HCT116 (cell line): ENCODE results near the gene CRNN. TPM values are rescaled to one million over a fixed set of nuclear protein-coding genes. Genes with fewer than 3 reads are reported as not detected.

Experiments used
- ATAC-seq: fragments of 200-7000 bp; cut with Tn5 transposase; 2 replicates; pipeline ENCODE4 v1.9.1; 2020; ENCODE audit warnings: mild to moderate bottlenecking, moderate library complexity
- BruUV-seq: library from RNA; stranded (reverse); fragments of 400-500 nt; replicated peaks from 2 replicates; lab custom pipeline; 2021; lab: Mats Ljungman, UMichigan
- CTCF ChIA-PET: fragments of 300-600 bp; sonication (Branson Sonifier 250); formaldehyde crosslinking; loops from one replicate; lab custom pipeline; 2021; ENCODE audit warnings: antibody characterized with exemption; lab: Charles Lee
- POLR2A ChIA-PET: fragments of 300-600, 350-600 bp; sonication (Branson Sonifier 250); formaldehyde crosslinking; loops from one replicate; lab custom pipeline; 2021; ENCODE audit warnings: antibody characterized with exemption; lab: Charles Lee
- RAD21 ChIA-PET, 2 experiments: fragments of 300-600 bp; sonication (Branson Sonifier 250); formaldehyde crosslinking; loops; one replicate each; lab custom pipeline; 2023; ENCODE audit warnings: low total read pairs in 2 of 2; ENCODE audit not compliant: uncharacterized antibody in 2 of 2, unreplicated experiment in 2 of 2, low non-redundant PET in 1 of 2; lab: Charles Lee
- DNase-seq: peaks from one replicate; pipeline ENCODE4 v3.0.0-alpha.2; 2010; ENCODE audit warnings: low read depth, low spot score
- H2AFZ ChIP-seq: fragments of 200-600 bp; shearing (Covaris generic), sonication (generic); 2 replicates; pipeline ENCODE4 v1.6.1; 2017; ENCODE audit warnings: low read depth, mixed run types, mixed read lengths, antibody characterized with exemption, low read length; ENCODE audit not compliant: poor library complexity, severe bottlenecking
- H3K27ac ChIP-seq: 2 replicates; pipeline ENCODE4 v1.5.1; 2012; ENCODE audit warnings: low read depth, low read length
- H3K27me3 ChIP-seq: fragments of 200-600 bp; sonication (generic); 2 replicates; pipeline ENCODE4 v1.6.1; 2016; ENCODE audit warnings: mixed run types, low read length, mixed read lengths; ENCODE audit not compliant: insufficient read depth
- H3K36me3 ChIP-seq, 2 experiments: fragments of 200-500 bp in 1 of 2; fragments of 200-600 bp in 1 of 2; sonication (Bioruptor generic) in 1 of 2; sonication (generic) in 1 of 2; 2 replicates each; pipeline versions ENCODE4 v1.5.1 to v1.6.1; 2014 to 2016; ENCODE audit warnings: low read length in 2 of 2, inconsistent platforms in 1 of 2, mixed read lengths in 1 of 2, mixed run types in 1 of 2; ENCODE audit not compliant: insufficient read depth in 2 of 2, control insufficient read depth in 1 of 2
- H3K4me1 ChIP-seq, 2 experiments: fragments of 200-600 bp in 1 of 2; sonication (generic) in 1 of 2; 2 replicates each; pipeline versions ENCODE4 v1.5.1 to v1.6.1; 2012 to 2017; ENCODE audit warnings: low read length in 2 of 2, inconsistent platforms in 1 of 2, mild to moderate bottlenecking in 1 of 2, mixed read lengths in 1 of 2, mixed run types in 1 of 2, moderate library complexity in 1 of 2; ENCODE audit not compliant: insufficient read depth in 2 of 2, control insufficient read depth in 1 of 2
- H3K4me2 ChIP-seq: fragments of 200-600 bp; sonication (generic); 2 replicates; pipeline ENCODE4 v1.6.1; 2017; ENCODE audit warnings: mixed run types, low read length, mixed read lengths
- H3K4me3 ChIP-seq, 2 experiments: fragments of 200-600 bp in 1 of 2; sonication (generic) in 1 of 2; replicated peaks in 1 of 2; 2 replicates each; pipeline ENCODE4 v1.5.1; 2011 to 2016; ENCODE audit warnings: low read length in 2 of 2, control low read depth in 1 of 2, low read depth in 1 of 2, mild to moderate bottlenecking in 1 of 2, mixed read lengths in 1 of 2, mixed run types in 1 of 2
- H3K79me2 ChIP-seq: fragments of 200-600 bp; sonication (generic); 2 replicates; pipeline ENCODE4 v1.6.1; 2017; ENCODE audit warnings: mild to moderate bottlenecking, mixed run types, low read length, moderate library complexity, mixed read lengths; ENCODE audit not compliant: insufficient read depth
- H3K9ac ChIP-seq: fragments of 200-600 bp; sonication (generic); 2 replicates; pipeline ENCODE4 v1.6.1; 2016; ENCODE audit warnings: low read length, mixed read lengths
- H3K9me2 ChIP-seq: fragments of 200-600 bp; sonication (generic), shearing (Covaris generic); 2 replicates; pipeline ENCODE4 v1.6.1; 2017; ENCODE audit warnings: mixed run types, mild to moderate bottlenecking, moderate library complexity; ENCODE audit not compliant: insufficient read depth
- H3K9me3 ChIP-seq, 2 experiments: fragments of 200-500 bp in 1 of 2; fragments of 200-600 bp in 1 of 2; sonication (Bioruptor generic) in 1 of 2; sonication (generic) in 1 of 2; 2 replicates each; pipeline ENCODE4 v1.6.1; 2014 to 2017; ENCODE audit warnings: low read length in 2 of 2, mixed read lengths in 2 of 2, inconsistent platforms in 1 of 2, low read depth in 1 of 2, mild to moderate bottlenecking in 1 of 2, mixed run types in 1 of 2, moderate library complexity in 1 of 2; ENCODE audit not compliant: control insufficient read depth in 1 of 2, insufficient read depth in 1 of 2
- H4K20me1 ChIP-seq: fragments of 200-600 bp; sonication (generic), shearing (Covaris generic); 2 replicates; pipeline ENCODE4 v1.6.1; 2017; ENCODE audit warnings: mixed run types, mild to moderate bottlenecking, moderate library complexity; ENCODE audit not compliant: insufficient read depth
- CBX3 ChIP-seq: IDR thresholded peaks from 2 replicates; pipeline ENCODE4 v1.6.1; 2012; ENCODE audit warnings: low read depth
- CEBPB ChIP-seq: IDR thresholded peaks from 2 replicates; pipeline ENCODE4 v1.6.1; 2012; ENCODE audit warnings: low read depth
- CTCF ChIP-seq, 3 experiments: fragments of 200-600 bp in 1 of 3; sonication (generic) in 1 of 3; IDR thresholded peaks in 2 of 3; conservative IDR thresholded peaks in 1 of 3; 2 replicates each; pipeline ENCODE4 v1.5.1; 2012 to 2017; ENCODE audit warnings: low read depth in 2 of 3, low read length in 2 of 3, antibody characterized with exemption in 1 of 3, borderline replicate concordance in 1 of 3, control low read depth in 1 of 3, mild to moderate bottlenecking in 1 of 3, mixed read lengths in 1 of 3, mixed run types in 1 of 3, moderate library complexity in 1 of 3; ENCODE audit not compliant: insufficient read depth in 1 of 3
- ELF1 ChIP-seq: IDR thresholded peaks from 2 replicates; pipeline ENCODE4 v1.6.1; 2012; ENCODE audit warnings: low read depth, borderline replicate concordance
- EZH2 ChIP-seq: fragments of 200-600 bp; sonication (generic); IDR thresholded peaks from 2 replicates; pipeline ENCODE4 v1.6.1; 2017; ENCODE audit warnings: antibody characterized with exemption, mixed run types
- EZH2phosphoT487 ChIP-seq: fragments of 200-600 bp; IDR thresholded peaks from 2 replicates; pipeline ENCODE4 v1.6.1; 2018; ENCODE audit warnings: antibody characterized with exemption, borderline replicate concordance
- JUND ChIP-seq: IDR thresholded peaks from 2 replicates; pipeline ENCODE4 v1.6.1; 2012
- POLR2AphosphoS5 ChIP-seq: IDR thresholded peaks from 2 replicates; pipeline ENCODE4 v1.6.1; 2011; ENCODE audit warnings: mild to moderate bottlenecking, low read depth, low read length, moderate library complexity
- SIN3A ChIP-seq: IDR thresholded peaks from 2 replicates; pipeline ENCODE4 v1.6.1; 2012; ENCODE audit warnings: low read depth
- SRF ChIP-seq: IDR thresholded peaks from 2 replicates; pipeline ENCODE4 v1.6.1; 2012; ENCODE audit warnings: low read depth
- TCF7L2 ChIP-seq: IDR thresholded peaks from 2 replicates; pipeline ENCODE4 v1.7.0; 2011; ENCODE audit warnings: borderline replicate concordance, inconsistent platforms; ENCODE audit not compliant: insufficient read depth, insufficient read length; ENCODE audit errors: extremely low read depth
- ZNF274 ChIP-seq: fragments of 200-500 bp; sonication (Bioruptor generic); IDR thresholded peaks from 2 replicates; pipeline ENCODE4 v1.6.1; 2014; ENCODE audit warnings: mild to moderate bottlenecking, low read depth, low read length, inconsistent platforms
- intact Hi-C: fragments of 100-400 bp; cut with micrococcal nuclease; formaldehyde crosslinking; loops from 2 replicates; pipeline ENCODE4 v1.10.0; 2022
- total RNA-seq: library from RNA; stranded (reverse); gene quantifications from one replicate; pipeline ENCODE4 v1.2.1, GENCODE V29; 2021; ENCODE audit not compliant: unreplicated experiment
- TF ChIP-seq, protein P1 (sequence below): IDR thresholded peaks from 2 replicates; pipeline ENCODE4 v1.6.1; 2011; ENCODE audit warnings: mild to moderate bottlenecking, low read length, moderate library complexity; ENCODE audit not compliant: insufficient replicate concordance; ENCODE audit errors: extremely low read depth
- TF ChIP-seq, protein P2 (sequence below): IDR thresholded peaks from 2 replicates; pipeline ENCODE4 v1.6.1; 2012; ENCODE audit warnings: low read depth
- TF ChIP-seq, protein P3 (sequence below): IDR thresholded peaks from 2 replicates; pipeline ENCODE4 v1.6.1; 2012
- TF ChIP-seq, protein P4 (sequence below): IDR thresholded peaks from 2 replicates; pipeline ENCODE4 v1.6.1; 2012

The CRNN gene
- total RNA-seq, 1 experiment from 2014 or later, result not detected

DNA sequence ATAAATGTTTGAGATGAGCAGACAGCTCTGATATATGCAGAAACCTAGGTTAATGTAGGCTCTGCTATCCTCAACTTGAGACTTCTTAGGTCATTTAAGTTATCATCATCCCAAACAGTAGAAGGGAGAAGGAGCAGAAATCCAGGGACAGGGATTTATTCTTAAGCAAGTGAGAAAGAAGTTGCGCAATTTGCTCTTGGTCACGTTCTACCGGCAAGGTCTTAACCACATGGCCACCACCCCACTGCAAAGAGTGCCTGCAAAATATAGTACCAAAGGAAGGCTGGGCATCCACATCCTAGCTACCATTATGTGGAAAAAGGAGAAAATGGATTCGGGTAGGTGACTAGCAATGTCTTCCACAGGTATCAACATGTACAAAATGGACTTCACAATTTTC is 25.2 kb downstream of the CRNN start:
- Histone ChIP-seq H3K79me2 (no peaks in the 10 kb centered on the region), H2AFZ (no peak overlapping the region), H3K9ac (no peak overlapping the region), H3K27me3 (peaks cover 59% of the 10 kb centered on the region), H3K27ac (no peak overlapping the region), H3K9me2 (no peaks in the 10 kb centered on the region), H4K20me1 (no peaks in the 10 kb centered on the region), H3K36me3 (no peaks in the 10 kb centered on the region), H3K9me3 (no peaks in the 10 kb centered on the region), H3K4me2 (no peak overlapping the region), H3K4me3 (no peak overlapping the region), H3K4me1 (peaks cover 0 to 9% of the 10 kb centered on the region in 2 experiments; a peak in 2 of 4 replicates)
- no TSS peak for BruUV-seq
- RAD21 ChIA-PET, result no interaction called here
- CTCF ChIA-PET, result interaction anchor here (1.3 to 4.1 kb wide), 2 partner anchors 10 to 42 kb away, joined by 3 to 31 read pairs; no protein-coding TSS in a partner anchor
- TF ChIP-seq ELF1 (no peak), POLR2AphosphoS5 (no peak), SRF (no peak), CEBPB (no peak; the same call in 1 of the 2 replicates), JUND (no peak), SIN3A (no peak), EZH2 (no peak), CBX3 (no peak), TCF7L2 (no peak), CTCF (IDR thresholded peaks at IDR 0.05 in 2 of 3, conservative IDR thresholded peaks at IDR 0.05 in 1 of 3; ENCODE audit: borderline replicate concordance in 1 of 3, insufficient read depth in 1 of 3, low read depth in 2 of 3, low read length in 2 of 3) (no peak), ZNF274 (no peak), EZH2phosphoT487 (no peak)
- TF ChIP-seq, protein P1, sequence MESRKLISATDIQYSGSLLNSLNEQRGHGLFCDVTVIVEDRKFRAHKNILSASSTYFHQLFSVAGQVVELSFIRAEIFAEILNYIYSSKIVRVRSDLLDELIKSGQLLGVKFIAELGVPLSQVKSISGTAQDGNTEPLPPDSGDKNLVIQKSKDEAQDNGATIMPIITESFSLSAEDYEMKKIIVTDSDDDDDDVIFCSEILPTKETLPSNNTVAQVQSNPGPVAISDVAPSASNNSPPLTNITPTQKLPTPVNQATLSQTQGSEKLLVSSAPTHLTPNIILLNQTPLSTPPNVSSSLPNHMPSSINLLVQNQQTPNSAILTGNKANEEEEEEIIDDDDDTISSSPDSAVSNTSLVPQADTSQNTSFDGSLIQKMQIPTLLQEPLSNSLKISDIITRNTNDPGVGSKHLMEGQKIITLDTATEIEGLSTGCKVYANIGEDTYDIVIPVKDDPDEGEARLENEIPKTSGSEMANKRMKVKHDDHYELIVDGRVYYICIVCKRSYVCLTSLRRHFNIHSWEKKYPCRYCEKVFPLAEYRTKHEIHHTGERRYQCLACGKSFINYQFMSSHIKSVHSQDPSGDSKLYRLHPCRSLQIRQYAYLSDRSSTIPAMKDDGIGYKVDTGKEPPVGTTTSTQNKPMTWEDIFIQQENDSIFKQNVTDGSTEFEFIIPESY, result no peak
- TF ChIP-seq, protein P2, sequence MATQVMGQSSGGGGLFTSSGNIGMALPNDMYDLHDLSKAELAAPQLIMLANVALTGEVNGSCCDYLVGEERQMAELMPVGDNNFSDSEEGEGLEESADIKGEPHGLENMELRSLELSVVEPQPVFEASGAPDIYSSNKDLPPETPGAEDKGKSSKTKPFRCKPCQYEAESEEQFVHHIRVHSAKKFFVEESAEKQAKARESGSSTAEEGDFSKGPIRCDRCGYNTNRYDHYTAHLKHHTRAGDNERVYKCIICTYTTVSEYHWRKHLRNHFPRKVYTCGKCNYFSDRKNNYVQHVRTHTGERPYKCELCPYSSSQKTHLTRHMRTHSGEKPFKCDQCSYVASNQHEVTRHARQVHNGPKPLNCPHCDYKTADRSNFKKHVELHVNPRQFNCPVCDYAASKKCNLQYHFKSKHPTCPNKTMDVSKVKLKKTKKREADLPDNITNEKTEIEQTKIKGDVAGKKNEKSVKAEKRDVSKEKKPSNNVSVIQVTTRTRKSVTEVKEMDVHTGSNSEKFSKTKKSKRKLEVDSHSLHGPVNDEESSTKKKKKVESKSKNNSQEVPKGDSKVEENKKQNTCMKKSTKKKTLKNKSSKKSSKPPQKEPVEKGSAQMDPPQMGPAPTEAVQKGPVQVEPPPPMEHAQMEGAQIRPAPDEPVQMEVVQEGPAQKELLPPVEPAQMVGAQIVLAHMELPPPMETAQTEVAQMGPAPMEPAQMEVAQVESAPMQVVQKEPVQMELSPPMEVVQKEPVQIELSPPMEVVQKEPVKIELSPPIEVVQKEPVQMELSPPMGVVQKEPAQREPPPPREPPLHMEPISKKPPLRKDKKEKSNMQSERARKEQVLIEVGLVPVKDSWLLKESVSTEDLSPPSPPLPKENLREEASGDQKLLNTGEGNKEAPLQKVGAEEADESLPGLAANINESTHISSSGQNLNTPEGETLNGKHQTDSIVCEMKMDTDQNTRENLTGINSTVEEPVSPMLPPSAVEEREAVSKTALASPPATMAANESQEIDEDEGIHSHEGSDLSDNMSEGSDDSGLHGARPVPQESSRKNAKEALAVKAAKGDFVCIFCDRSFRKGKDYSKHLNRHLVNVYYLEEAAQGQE, result no peak
- TF ChIP-seq, protein P3, sequence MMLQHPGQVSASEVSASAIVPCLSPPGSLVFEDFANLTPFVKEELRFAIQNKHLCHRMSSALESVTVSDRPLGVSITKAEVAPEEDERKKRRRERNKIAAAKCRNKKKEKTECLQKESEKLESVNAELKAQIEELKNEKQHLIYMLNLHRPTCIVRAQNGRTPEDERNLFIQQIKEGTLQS, result no peak
- TF ChIP-seq, protein P4, sequence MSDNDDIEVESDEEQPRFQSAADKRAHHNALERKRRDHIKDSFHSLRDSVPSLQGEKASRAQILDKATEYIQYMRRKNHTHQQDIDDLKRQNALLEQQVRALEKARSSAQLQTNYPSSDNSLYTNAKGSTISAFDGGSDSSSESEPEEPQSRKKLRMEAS, result no peak
- no peak for DNase-seq
- POLR2A ChIA-PET, result no interaction called here
- intact Hi-C loops, result no loop called here
- no peak for ATAC-seq
